ENCODE results near the gene SPATA3.

DNA sequence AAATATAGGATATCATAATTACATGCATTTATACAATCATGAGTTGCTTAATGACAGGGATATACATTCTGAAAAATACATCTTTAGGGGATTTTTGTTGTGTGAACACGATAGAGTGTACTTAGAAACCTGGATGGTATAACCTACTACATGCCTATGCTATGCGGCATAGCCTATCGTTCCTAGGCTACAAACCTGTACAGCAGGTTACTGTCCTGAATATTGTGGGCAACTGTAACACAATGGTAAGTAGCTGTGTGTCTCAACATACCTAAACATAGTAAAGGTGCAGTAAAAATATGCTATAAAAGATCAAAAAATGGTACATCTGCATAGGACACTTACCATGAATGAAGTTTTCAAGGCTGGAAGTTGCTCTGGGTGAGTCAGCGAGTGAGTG lies 47.9 kb downstream of the SPATA3 start:
- TF ChIP-seq GATA3 (IDR thresholded peaks at IDR 0.05; ENCODE audit: low read depth, low read length) (no peak), GATA2 (IDR thresholded peaks at IDR 0.05; ENCODE audit: low read depth, low read length) (no peak)

Measured in SH-SY5Y (cell line).